GM21390 (cell line): Measurements from ENCODE around the gene THAP9.

Source experiments
- ATAC-seq: cut with Tn5 transposase; IDR thresholded peaks from one replicate; pipeline ENCODE4 v1.9.1; 2021; ENCODE audit not compliant: unreplicated experiment

The THAP9 gene

GRCh38 chr4:82948647-82949204 lies 48.2 kb downstream of the THAP9 start:
- no peak for ATAC-seq

GRCh38 chr4:82951196-82951595 lies 50.7 kb downstream of the THAP9 start:
- ATAC-seq, result no peak

GRCh38 chr4:82954212-82954611 lies 53.7 kb downstream of the THAP9 start:
- ATAC-seq, result no peak

GRCh38 chr4:82957045-82957444 lies 56.5 kb downstream of the THAP9 start:
- no peak for ATAC-seq

- ATAC-seq, result no peak
These were observed 65.2 kb downstream of the THAP9 start for GRCh38 chr4:82965763-82966162.

GRCh38 chr4:82968972-82969371 lies 68.4 kb downstream of the THAP9 start:
- no peak for ATAC-seq

- no peak for ATAC-seq
These were observed 68.9 kb downstream of the THAP9 start for GRCh38 chr4:82969414-82969813.
